ENCODE data around the gene SIRT2. TPM values are rescaled to one million over a fixed set of nuclear protein-coding genes. Genes with fewer than 3 reads are reported as not detected.

Gene SIRT2
- 64.1 and 65.9 TPM in 2 replicates for total RNA-seq

DNA sequence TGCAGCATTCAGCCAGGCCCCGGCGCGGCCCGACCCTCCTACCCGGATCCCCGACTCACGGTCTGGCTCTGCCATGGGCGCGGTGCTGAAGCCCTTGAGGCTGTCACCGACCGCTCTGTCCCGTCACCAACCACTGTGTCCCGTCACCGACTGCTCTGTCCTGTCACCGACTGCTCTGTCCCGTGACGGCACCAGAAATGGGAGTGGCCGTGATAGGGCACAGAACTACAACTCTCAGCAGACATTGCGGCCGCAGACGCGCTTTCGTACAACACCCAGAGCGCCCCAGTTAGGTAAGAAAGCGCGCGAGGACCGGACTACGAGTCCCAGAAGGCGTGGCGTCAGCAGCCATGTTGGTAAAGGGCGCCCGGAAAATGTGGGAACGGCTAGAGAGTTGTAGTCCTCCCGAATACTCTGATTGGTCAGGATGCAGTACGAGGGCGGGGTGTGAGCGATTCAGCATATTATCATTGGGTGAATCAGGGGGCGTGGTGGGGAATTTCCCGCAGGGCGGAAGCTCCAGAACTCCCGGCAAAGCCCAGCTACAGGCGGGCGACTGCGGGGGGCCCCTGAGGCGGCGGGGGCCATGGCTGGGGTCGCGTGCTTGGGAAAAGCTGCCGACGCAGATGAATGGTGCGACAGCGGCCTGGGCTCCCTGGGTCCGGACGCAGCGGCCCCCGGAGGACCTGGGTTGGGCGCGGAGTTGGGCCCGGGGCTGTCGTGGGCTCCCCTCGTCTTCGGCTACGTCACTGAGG, at the start of gene SIRT2, which contains the start of gene NFKBIB:
Gene SIRT2 (minus strand): TSS at position 172 of the 755 bp plus-strand sequence. CDS start 97 bp downstream, at position 75.
Gene NFKBIB (plus strand): TSS at position 523 of the 755 bp plus-strand sequence. CDS start 64 bp downstream, at position 587.

GRCh38 chr19:38930776-38931520, 31.5 kb upstream of the SIRT2 start, which contains the start of gene MRPS12:
Gene MRPS12 (plus strand): TSS chr19:38930944. CDS start chr19:38931295, 351 bp downstream.

GRCh38 chr19:38929929-38930775, 30.7 kb upstream of the SIRT2 start, which contains the start of gene SARS2:
Gene SARS2 (minus strand): TSS chr19:38930763. CDS start chr19:38930736, 27 bp downstream.

GRCh38 chr19:38877781-38878574, 21.4 kb downstream of the SIRT2 start, which contains the start of gene RINL:
Gene RINL (minus strand): TSS chr19:38878275. CDS start chr19:38876742, 1,533 bp downstream.

GRCh38 chr19:38849860-38850435, 49.5 kb downstream of the SIRT2 start, which contains the start of gene HNRNPL:
Gene HNRNPL (minus strand): TSS chr19:38849986. CDS start chr19:38849966, 20 bp downstream.

Other genes with a start within 250 kb of the SIRT2 start
- gene CAPN12, start 155.1 kb downstream of the SIRT2 start, total RNA-seq = 0.24 and 0.65 TPM in 2 replicates
- not detected in 2 replicates for gene LGALS7, start 126.1 kb downstream of the SIRT2 start, total RNA-seq
- 0.97 TPM in 1 of 2 replicates, not detected in the other for gene LGALS7B, start 110.4 kb downstream of the SIRT2 start, total RNA-seq
- gene LGALS4, start 86.7 kb downstream of the SIRT2 start, total RNA-seq = not detected in 2 replicates
- 61.2 and 70.1 TPM in 2 replicates for gene ECH1, start 67.8 kb downstream of the SIRT2 start, total RNA-seq
- 232 and 246 TPM in 2 replicates for gene HNRNPL, start 49.6 kb downstream of the SIRT2 start, total RNA-seq
- 1.9 and 2.6 TPM in 2 replicates for gene RINL, start 21.3 kb downstream of the SIRT2 start, total RNA-seq
- 8.1 and 9.9 TPM in 2 replicates for gene NFKBIB, start 351 bp upstream of the SIRT2 start, total RNA-seq
- gene CCER2, start 12.6 kb upstream of the SIRT2 start, total RNA-seq = not detected in 2 replicates
- 26.0 and 35.8 TPM in 2 replicates for gene SARS2, start 31.1 kb upstream of the SIRT2 start, total RNA-seq
- gene MRPS12, start 31.3 kb upstream of the SIRT2 start, total RNA-seq = 15.7 and 18.1 TPM in 2 replicates
- 28.4 and 34.6 TPM in 2 replicates for gene FBXO17, start 76.1 kb upstream of the SIRT2 start, total RNA-seq
- 2.8 and 3.4 TPM in 2 replicates for gene FBXO27, start 132.9 kb upstream of the SIRT2 start, total RNA-seq
- gene ACP7, start 184.8 kb upstream of the SIRT2 start, total RNA-seq = 0.36 and 1.1 TPM in 2 replicates
- 8.1 and 14.9 TPM in 2 replicates for gene PAK4, start 226.2 kb upstream of the SIRT2 start, total RNA-seq